Measurements from ENCODE around the gene PPP2R3A.

Gene PPP2R3A

GRCh38 chr3:136186846-136187245 is 221.3 kb downstream of the PPP2R3A start:
- TF ChIP-seq TEAD4 (IDR thresholded peaks at IDR 0.05): no peak
- TF ChIP-seq USF1 (IDR thresholded peaks at IDR 0.05): no peak
- TF ChIP-seq EP300 (IDR thresholded peaks at IDR 0.05; ENCODE audit: borderline replicate concordance): no peak
- TF ChIP-seq MAX (IDR thresholded peaks at IDR 0.05): no peak
- no peak for TF ChIP-seq TAF1 (IDR thresholded peaks at IDR 0.05; ENCODE audit: low read depth)
- no peak for TF ChIP-seq YY1 (IDR thresholded peaks at IDR 0.05; ENCODE audit: low read depth)
- TF ChIP-seq EGR1 (IDR thresholded peaks at IDR 0.05): no peak
- TF ChIP-seq RAD21 (IDR thresholded peaks at IDR 0.05; ENCODE audit: low read depth): no peak
- TF ChIP-seq ZBTB7A (IDR thresholded peaks at IDR 0.05; ENCODE audit: low read depth): no peak
- no peak for TF ChIP-seq CREB1 (IDR thresholded peaks at IDR 0.05; ENCODE audit: low read depth)
- no peak for TF ChIP-seq CEBPB (IDR thresholded peaks at IDR 0.05)
- no peak for TF ChIP-seq REST (IDR thresholded peaks at IDR 0.05; ENCODE audit: low read depth)
- TF ChIP-seq TCF12 (IDR thresholded peaks at IDR 0.05; ENCODE audit: low read depth): no peak
- TF ChIP-seq FOXM1 (IDR thresholded peaks at IDR 0.05; ENCODE audit: borderline replicate concordance, low read depth): no peak
- no peak for TF ChIP-seq NFIC (IDR thresholded peaks at IDR 0.05)

- TF ChIP-seq FOXM1 (IDR thresholded peaks at IDR 0.05; ENCODE audit: borderline replicate concordance, low read depth) (no peak), REST (IDR thresholded peaks at IDR 0.05; ENCODE audit: low read depth) (no peak), TAF1 (IDR thresholded peaks at IDR 0.05; ENCODE audit: low read depth) (no peak), ZBTB7A (IDR thresholded peaks at IDR 0.05; ENCODE audit: low read depth) (no peak), YY1 (IDR thresholded peaks at IDR 0.05; ENCODE audit: low read depth) (no peak), NFIC (IDR thresholded peaks at IDR 0.05) (no peak), EGR1 (IDR thresholded peaks at IDR 0.05) (no peak), TCF12 (IDR thresholded peaks at IDR 0.05; ENCODE audit: low read depth) (no peak)
Observed at GRCh38 chr3:136187868-136188267, 222.3 kb downstream of the PPP2R3A start.

GRCh38 chr3:136189043-136189442 is 223.5 kb downstream of the PPP2R3A start:
- TF ChIP-seq REST (IDR thresholded peaks at IDR 0.05; ENCODE audit: low read depth) (no peak), TCF12 (IDR thresholded peaks at IDR 0.05; ENCODE audit: low read depth) (no peak), MAX (IDR thresholded peaks at IDR 0.05) (no peak), USF1 (IDR thresholded peaks at IDR 0.05) (no peak)

- TF ChIP-seq MAX (IDR thresholded peaks at IDR 0.05) (no peak), REST (IDR thresholded peaks at IDR 0.05; ENCODE audit: low read depth) (no peak), TEAD4 (IDR thresholded peaks at IDR 0.05) (no peak), FOXM1 (IDR thresholded peaks at IDR 0.05; ENCODE audit: borderline replicate concordance, low read depth) (no peak), NFIC (IDR thresholded peaks at IDR 0.05) (no peak), TCF12 (IDR thresholded peaks at IDR 0.05; ENCODE audit: low read depth) (no peak), RAD21 (IDR thresholded peaks at IDR 0.05; ENCODE audit: low read depth) (no peak), EGR1 (IDR thresholded peaks at IDR 0.05) (no peak), EP300 (IDR thresholded peaks at IDR 0.05; ENCODE audit: borderline replicate concordance) (no peak), TAF1 (IDR thresholded peaks at IDR 0.05; ENCODE audit: low read depth) (no peak), USF1 (IDR thresholded peaks at IDR 0.05) (no peak), YY1 (IDR thresholded peaks at IDR 0.05; ENCODE audit: low read depth) (no peak), CREB1 (IDR thresholded peaks at IDR 0.05; ENCODE audit: low read depth) (no peak)
Observed at GRCh38 chr3:136189859-136190617, 224.5 kb downstream of the PPP2R3A start.

Measured in Ishikawa (cell line).